Measurements from ENCODE around the gene PCID2.

- no peak for TF ChIP-seq CTCF (IDR thresholded peaks at IDR 0.05)
- TF ChIP-seq POLR2A (IDR thresholded peaks at IDR 0.05) = no peak
Measured at GRCh38 chr13:113239357-113239756, 30.9 kb upstream of the PCID2 start.

All from lower leg skin (tissue), 3 donors.